ENCODE results near the gene CENPB. TPM values are rescaled to one million over a fixed set of nuclear protein-coding genes. Genes with fewer than 3 reads are reported as not detected.

CENPB gene
- total and polyA plus RNA-seq, 2 of the 4 experiments (the other 2 are of a cell fraction) = 45.7 to 59.1 TPM

DNA sequence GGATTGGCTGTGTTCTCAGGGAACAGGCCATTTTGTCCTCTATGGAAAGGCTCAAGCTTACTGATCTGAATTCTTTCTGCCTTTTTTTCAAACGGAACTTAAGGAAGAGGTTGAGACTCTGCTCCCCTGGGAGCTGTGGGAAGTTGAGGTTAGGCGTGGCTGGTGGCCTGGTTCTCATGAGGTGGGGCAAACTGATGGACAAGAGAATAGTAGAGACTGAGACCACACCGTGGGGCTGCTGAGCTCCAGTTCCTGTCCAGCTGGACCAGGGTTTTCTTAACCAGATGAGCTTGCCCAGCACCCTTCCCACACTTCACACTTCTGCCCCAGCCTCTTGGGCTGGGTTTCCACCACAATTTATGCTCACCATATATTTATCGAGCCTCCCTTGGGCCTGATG lies 39.9 kb upstream of the CENPB start:
- H3K4me2 ChIP-seq (ENCODE audit: low read depth, low read length) = no peak overlapping the region
- H3K36me3 ChIP-seq (ENCODE audit: control insufficient read depth, insufficient read depth, low read length) = peaks cover 36% of the 10 kb centered on the region
- no peaks in the 10 kb centered on the region for H4K20me1 ChIP-seq (ENCODE audit: insufficient read depth, low read length)
- TF ChIP-seq CHD1 (IDR thresholded peaks at IDR 0.05; ENCODE audit: low read depth, low read length) = no peak
- no peak for TF ChIP-seq USF2 (IDR thresholded peaks at IDR 0.05; ENCODE audit: low read depth, low read length)
- TF ChIP-seq MAFK (IDR thresholded peaks at IDR 0.05; ENCODE audit: low read depth, low read length) = no peak
- no peak for TF ChIP-seq MAZ (IDR thresholded peaks at IDR 0.05; ENCODE audit: borderline replicate concordance, low read depth, low read length)
- no peak for TF ChIP-seq RFX5 (IDR thresholded peaks at IDR 0.05; ENCODE audit: low read depth, low read length)
- TF ChIP-seq CEBPB (IDR thresholded peaks at IDR 0.05; ENCODE audit: low read depth, low read length) = no peak
- TF ChIP-seq RAD21 (IDR thresholded peaks at IDR 0.05; ENCODE audit: low read length) = no peak
- no peak for TF ChIP-seq SMC3 (IDR thresholded peaks at IDR 0.05; ENCODE audit: low read depth, low read length)
- no peak for TF ChIP-seq POLR2A (IDR thresholded peaks at IDR 0.05; ENCODE audit: low read depth, low read length)
- no peak for TF ChIP-seq MXI1 (IDR thresholded peaks at IDR 0.05; ENCODE audit: borderline replicate concordance, low read depth, low read length)
- no peak for TF ChIP-seq FOS (IDR thresholded peaks at IDR 0.05; ENCODE audit: low read depth, low read length)
- TF ChIP-seq RCOR1 (IDR thresholded peaks at IDR 0.05; ENCODE audit: insufficient replicate concordance, low read length) = no peak
- TF ChIP-seq CTCF (conservative IDR thresholded peaks at IDR 0.05; ENCODE audit: low read depth, low read length) = no peak
- no peak for TF ChIP-seq ELK1 (IDR thresholded peaks at IDR 0.05; ENCODE audit: borderline replicate concordance, low read depth, low read length)
- TF ChIP-seq NFE2L2 (IDR thresholded peaks at IDR 0.05; ENCODE audit: low read depth, low read length) = no peak
- no peak for TF ChIP-seq BHLHE40 (IDR thresholded peaks at IDR 0.05; ENCODE audit: low read depth, low read length)
- H4K8ac ChIP-seq (ENCODE audit: low read depth in 2 of 2, low read length in 2 of 2) = no peak overlapping the region
- H2BK120ac ChIP-seq (ENCODE audit: low read depth, low read length) = no peak overlapping the region
- in situ Hi-C loops (cut with MboI; ENCODE audit: low sequenced_read_pairs) (no loop called here), dilution Hi-C loops (cut with HindIII; ENCODE audit: low sequenced_read_pairs, unreplicated experiment) (no loop called here), intact Hi-C loops (cut with micrococcal nuclease) (no loop called here)
- no peak overlapping the region for H3K56ac ChIP-seq (ENCODE audit: extremely low read depth, insufficient read depth, low read length)
- no peak overlapping the region for H2AK9ac ChIP-seq (replicated peaks; ENCODE audit: low read depth, low read length, poor library complexity)
- H2BK20ac ChIP-seq (ENCODE audit: low read depth, low read length) = no peak overlapping the region
- no peak overlapping the region for H2AFZ ChIP-seq (replicated peaks; ENCODE audit: low read length, poor library complexity)
- H3K27ac ChIP-seq (ENCODE audit: insufficient read depth, low read length) = no peak overlapping the region
- H3K4ac ChIP-seq (ENCODE audit: low read depth, low read length) = no peak overlapping the region
- H3K23ac ChIP-seq (ENCODE audit: low read depth, low read length) = no peak overlapping the region
- H3K4me1 ChIP-seq (ENCODE audit: control insufficient read depth, insufficient read depth, low read length) = no peaks in the 10 kb centered on the region; the same call in 1 of the 2 replicates
- no peak overlapping the region for H3K18ac ChIP-seq (ENCODE audit: low read depth, low read length)
- H4K91ac ChIP-seq (ENCODE audit: insufficient read depth, low read depth, low read length) = no peak overlapping the region
- no peak overlapping the region for H4K5ac ChIP-seq (ENCODE audit: low read depth, low read length)
- H3K14ac ChIP-seq (replicated peaks; ENCODE audit: low read depth, low read length) = no peak overlapping the region
- H2BK15ac ChIP-seq (ENCODE audit: low read depth, low read length) = no peak overlapping the region
- H3K79me1 ChIP-seq (ENCODE audit: low read depth in 1 of 2, low read length in 2 of 2) = peaks cover 7 to 13% of the 10 kb centered on the region in 2 experiments; a peak in 3 of 4 replicates
- ChIA-PET POLR2A (ENCODE audit: unreplicated experiment) (no interaction called here), CTCF (interaction anchor here (0.5 kb wide), 1 partner anchor 151 kb away, joined by 4 read pairs; no protein-coding TSS in a partner anchor)
- WGBS, 2 experiments (ENCODE audit: extremely low coverage in 2 of 2, insufficient read length in 1 of 2) = 88% methylated on average over 1 of the region's 4 CpGs; no CpG with 5 or more reads in 1 of the 2 experiments
- no peaks in the 10 kb centered on the region for H3K27me3 ChIP-seq (ENCODE audit: control insufficient read depth, insufficient read depth, low read length)
- no TSS peak for BruUV-seq (replicated peaks)
- ATAC-seq (ENCODE audit: low read depth) = no peak
- DNase-seq = no peak
- 0 out of 2 replicates have a peak, but pooled peaks cover 6% of the 10 kb centered on the region for H3K9me1 ChIP-seq (ENCODE audit: insufficient read depth, low read length)
- no peaks in the 10 kb centered on the region for H3K9me3 ChIP-seq (ENCODE audit: control insufficient read depth, insufficient read depth, low read length)
- H3K9ac ChIP-seq (ENCODE audit: low read depth, low read length) = no peak overlapping the region
- H2BK5ac ChIP-seq (ENCODE audit: low read depth, low read length, poor library complexity, severe bottlenecking) = no peak overlapping the region
- H3K4me3 ChIP-seq (ENCODE audit: insufficient read depth, low read depth, low read length) = no peak overlapping the region
- H2AK5ac ChIP-seq (ENCODE audit: low read depth, low read length) = no peak overlapping the region

Measured in IMR-90 (cell line).